ENCODE results near the gene ST7. TPM values are rescaled to one million over a fixed set of nuclear protein-coding genes. Genes with fewer than 3 reads are reported as not detected.
A peak's percentile ranks its signal among the peaks of the same experiment; 100 is the strongest.

Gene ST7
- total and polyA plus RNA-seq, 2 donors from 2014 or later: 21.5 to 29.8 TPM

GRCh38 chr7:117212969-117213877 is 259.9 kb downstream of the ST7 start:
- FAIRE-seq (no peak), DNase-seq (peak in 4 of 5 donors; percentile 59 to 76 (median 61))
- intact Hi-C loops (cut with DNase I): no loop called here
- Histone ChIP-seq H3K4me3 (ENCODE audit: low read length in 3 of 3) (no peak overlapping the region), H3K4me1 (ENCODE audit: control insufficient read depth in 2 of 3, insufficient read depth in 2 of 3, low read depth in 1 of 3, low read length in 3 of 3) (no peaks in the 10 kb centered on the region), H3K36me3 (ENCODE audit: control insufficient read depth in 2 of 3, insufficient read depth in 3 of 3, low read length in 3 of 3) (peaks cover 0 to 8% (median 0%) of the 10 kb centered on the region in 3 donors), H3K9ac (ENCODE audit: low read length in 3 of 3) (no peak overlapping the region), H3K9me3 (ENCODE audit: control insufficient read depth in 2 of 3, insufficient read depth in 1 of 3, low read length in 3 of 3) (no peaks in the 10 kb centered on the region), H3K27ac (ENCODE audit: low read depth in 2 of 2, low read length in 2 of 2) (no peak overlapping the region), H3K27me3 (ENCODE audit: control insufficient read depth, insufficient read depth, low read length) (no peaks in the 10 kb centered on the region)
- peak; percentile 80 for TF ChIP-seq CTCF (IDR thresholded peaks at IDR 0.05; ENCODE audit: borderline replicate concordance, extremely low read depth, insufficient read depth)

- no peak overlapping the region for H3K27ac ChIP-seq (ENCODE audit: low read depth in 2 of 2, low read length in 2 of 2)
- no peak overlapping the region for H3K4me3 ChIP-seq (ENCODE audit: low read length in 3 of 3)
- H3K9ac ChIP-seq (ENCODE audit: low read length in 3 of 3): no peak overlapping the region
- no peak for TF ChIP-seq CTCF (IDR thresholded peaks at IDR 0.05; ENCODE audit: borderline replicate concordance, extremely low read depth, insufficient read depth)
- FAIRE-seq (no peak), DNase-seq (no peak)
- H3K36me3 ChIP-seq (ENCODE audit: control insufficient read depth in 2 of 3, insufficient read depth in 3 of 3, low read length in 3 of 3): peaks cover 0 to 11% (median 8%) of the 10 kb centered on the region in 3 donors
- H3K4me1 ChIP-seq (ENCODE audit: control insufficient read depth in 2 of 3, insufficient read depth in 2 of 3, low read depth in 1 of 3, low read length in 3 of 3): no peaks in the 10 kb centered on the region
- no peaks in the 10 kb centered on the region for H3K9me3 ChIP-seq (ENCODE audit: control insufficient read depth in 2 of 3, insufficient read depth in 1 of 3, low read length in 3 of 3)
- no peaks in the 10 kb centered on the region for H3K27me3 ChIP-seq (ENCODE audit: control insufficient read depth, insufficient read depth, low read length)
- intact Hi-C loops (cut with DNase I): no loop called here
These were observed 262.7 kb downstream of the ST7 start for GRCh38 chr7:117216010-117216409.

- intact Hi-C loops (cut with DNase I): no loop called here
- no peak overlapping the region for H3K27ac ChIP-seq (ENCODE audit: low read depth in 2 of 2, low read length in 2 of 2)
- H3K36me3 ChIP-seq (ENCODE audit: control insufficient read depth in 2 of 3, insufficient read depth in 3 of 3, low read length in 3 of 3): peaks cover 0 to 11% (median 8%) of the 10 kb centered on the region in 3 donors
- no peaks in the 10 kb centered on the region for H3K27me3 ChIP-seq (ENCODE audit: control insufficient read depth, insufficient read depth, low read length)
- no peaks in the 10 kb centered on the region for H3K9me3 ChIP-seq (ENCODE audit: control insufficient read depth in 2 of 3, insufficient read depth in 1 of 3, low read length in 3 of 3)
- no peaks in the 10 kb centered on the region for H3K4me1 ChIP-seq (ENCODE audit: control insufficient read depth in 2 of 3, insufficient read depth in 2 of 3, low read depth in 1 of 3, low read length in 3 of 3)
- H3K4me3 ChIP-seq (ENCODE audit: low read length in 3 of 3): no peak overlapping the region
- FAIRE-seq (no peak), DNase-seq (peak in 4 of 5 donors; percentile 39 to 54 (median 48))
- no peak overlapping the region for H3K9ac ChIP-seq (ENCODE audit: low read length in 3 of 3)
- no peak for TF ChIP-seq CTCF (IDR thresholded peaks at IDR 0.05; ENCODE audit: borderline replicate concordance, extremely low read depth, insufficient read depth)
These were observed 263.3 kb downstream of the ST7 start for GRCh38 chr7:117216436-117217069.

All from kidney (tissue), 14 donors.